NOMO-1 (cell line): ENCODE measurements around the gene GPANK1.

Source experiments
- DNase-seq, 2 experiments: peaks; one replicate each; lab custom pipeline; 2025; ENCODE audit not compliant: unreplicated experiment in 2 of 2; lab: John Stamatoyannopoulos, UW

The GPANK1 gene

DNA sequence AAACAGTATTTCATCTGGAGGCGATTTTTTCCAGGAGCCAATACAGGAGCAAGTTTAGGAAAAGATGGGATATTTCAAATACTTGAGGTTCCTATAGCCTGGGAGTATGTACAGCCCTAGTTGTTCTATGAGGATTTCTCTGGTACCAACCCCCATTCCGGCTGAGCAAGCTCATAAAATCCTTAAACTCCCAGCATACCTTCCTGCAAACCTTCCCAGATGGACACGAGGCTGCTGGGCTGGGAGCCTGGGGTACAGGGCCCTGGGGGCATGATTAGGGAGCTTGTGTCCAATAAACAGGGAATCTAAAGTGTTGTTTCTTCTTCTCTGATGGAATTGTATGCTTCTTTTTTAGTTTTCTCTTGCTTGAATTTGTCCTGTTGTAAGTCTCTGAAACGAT is 42.8 kb downstream of the GPANK1 start:
- DNase-seq, result no peak

GRCh38 chr6:31621320-31621939 is 43.4 kb downstream of the GPANK1 start:
- no peak for DNase-seq

DNA sequence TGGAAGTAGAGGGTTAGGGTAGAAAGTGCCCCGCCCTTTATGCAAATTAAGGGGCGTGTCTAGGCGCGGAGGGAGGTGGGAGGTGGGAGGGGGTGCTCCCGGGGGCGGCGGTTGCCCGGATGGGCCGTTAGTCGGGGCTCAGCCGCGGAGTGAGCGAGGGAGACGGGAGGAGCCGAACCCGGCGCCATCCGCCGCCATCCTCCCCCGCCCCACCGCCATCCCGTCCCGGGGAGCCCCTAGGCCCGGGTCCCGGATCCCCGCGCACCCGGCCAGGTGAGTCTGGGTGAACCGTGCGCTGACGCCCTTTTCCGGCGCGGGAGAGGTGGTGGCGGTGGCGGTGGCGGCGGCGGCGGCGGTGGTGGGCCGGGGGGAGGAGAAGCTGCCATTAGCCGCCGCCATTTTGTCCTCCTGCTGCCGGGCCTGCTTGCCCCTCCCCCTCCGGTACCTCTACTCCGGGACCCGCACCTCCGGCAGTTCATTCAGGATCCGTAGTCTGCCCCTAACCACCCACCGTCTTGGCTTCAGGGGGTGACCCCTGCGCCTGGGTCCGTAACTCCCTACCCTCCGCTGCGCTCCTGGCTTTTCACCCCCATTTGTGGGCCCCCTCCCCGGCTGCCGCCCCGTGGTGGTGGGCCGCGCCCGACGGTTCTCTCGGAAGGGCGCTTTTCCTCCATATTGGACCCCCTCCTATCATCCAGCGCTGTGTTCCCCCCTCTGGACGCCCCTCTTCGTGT is 44.0 kb downstream of the GPANK1 start, which contains the start of gene PRRC2A:
Gene PRRC2A (plus strand): TSS at position 130 of the 734 bp plus-strand sequence. CDS start 2,075 bp downstream, outside the sequence.
- peak; percentile 66 to 69 for DNase-seq

- DNase-seq, result peak; percentile 99
Observed at GRCh38 chr6:31619805-31620585, 44.8 kb downstream of the GPANK1 start.

- DNase-seq, result no peak
Observed at GRCh38 chr6:31617010-31617409, 47.8 kb downstream of the GPANK1 start.

- DNase-seq, result peak; percentile 91 to 92
Observed at GRCh38 chr6:31615748-31616147, 49.0 kb downstream of the GPANK1 start.

GRCh38 chr6:31614684-31615578 is 49.9 kb downstream of the GPANK1 start, which contains the start of gene AIF1:
AIF1 (plus strand) TSS chr6:31615234; CDS start chr6:31615330, 96 bp downstream.
- DNase-seq, result peak in 1 of 2 experiments; percentile 67

DNA sequence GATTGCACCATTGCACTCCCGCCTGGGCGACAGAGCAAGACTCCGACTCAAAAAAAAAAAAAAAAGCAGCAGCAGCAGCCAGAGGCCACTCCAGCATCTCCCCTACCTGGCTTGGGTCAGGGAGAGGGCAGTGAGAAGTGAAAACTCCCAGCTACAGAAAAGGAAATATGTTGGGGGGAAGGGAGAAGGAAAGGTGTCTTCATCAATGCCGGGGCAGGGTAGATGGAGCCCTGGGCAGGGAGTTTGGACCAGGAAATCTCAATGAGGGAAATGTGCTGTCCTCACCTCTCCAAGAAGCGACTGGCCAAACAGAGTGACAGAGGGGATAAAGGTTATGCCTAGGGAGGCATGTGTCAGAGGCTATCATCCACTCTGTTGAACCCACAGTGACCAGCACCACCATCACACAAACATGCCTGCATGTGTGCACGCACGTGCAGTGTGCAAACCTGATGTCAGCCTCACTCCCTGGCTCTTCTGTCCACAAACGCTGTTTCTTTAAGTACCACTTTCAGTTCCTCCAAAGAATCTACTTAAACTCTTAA is 50.6 kb downstream of the GPANK1 start:
- DNase-seq, result peak; percentile 47 to 67
